GM12892 (cell line): Measurements from ENCODE around the gene NBEA.

Source experiments
- POLR2A ChIP-seq: IDR thresholded peaks from 2 replicates; pipeline ENCODE4 v1.6.1; 2011; ENCODE audit warnings: low read depth, low read length, control low read depth
- POLR2AphosphoS5 ChIP-seq: IDR thresholded peaks from 2 replicates; pipeline ENCODE4 v1.6.1; 2011; ENCODE audit warnings: low read depth, low read length, control low read depth
- TAF1 ChIP-seq: IDR thresholded peaks from 2 replicates; pipeline ENCODE4 v1.6.1; 2011; ENCODE audit warnings: low read depth, mild to moderate bottlenecking, control low read depth, low read length, borderline replicate concordance

- no peak for TF ChIP-seq POLR2A
- no peak for TF ChIP-seq POLR2AphosphoS5
- no peak for TF ChIP-seq TAF1
Observed at GRCh38 chr13:35025314-35025713, 83.2 kb downstream of the NBEA start.
